Transverse colon (tissue), 4 donors: ENCODE measurements around the gene CPAMD8.

Experiments
- EP300 ChIP-seq: sonication (generic); formaldehyde crosslinking; IDR thresholded peaks from one replicate; pipeline ENCODE4 v1.6.1; 2017; ENCODE audit warnings: antibody characterized with exemption, low read depth
- POLR2A ChIP-seq: fragments of 450-650 bp; IDR thresholded peaks from one replicate; pipeline ENCODE4 v1.6.1; 2016; ENCODE audit warnings: antibody characterized with exemption, mild to moderate bottlenecking, moderate library complexity
- POLR2AphosphoS5 ChIP-seq, 3 donors: sonication (generic); formaldehyde crosslinking; IDR thresholded peaks; one replicate each; pipeline ENCODE4 v1.6.1; 2016; ENCODE audit warnings: antibody characterized with exemption in 3 of 3
- TF ChIP-seq, protein P1 (sequence below), 5 experiments: fragments of 200-600 bp in 3 of 5; fragments of 450-650 bp in 2 of 5; sonication (generic) in 3 of 5; IDR thresholded peaks; 1 replicate in 2 of 5; 2 replicates in 3 of 5; pipeline ENCODE4 v1.5.1; 2016 to 2017; ENCODE audit warnings: antibody characterized with exemption in 5 of 5, inconsistent platforms in 3 of 5, mild to moderate bottlenecking in 2 of 5, moderate library complexity in 1 of 5

DNA sequence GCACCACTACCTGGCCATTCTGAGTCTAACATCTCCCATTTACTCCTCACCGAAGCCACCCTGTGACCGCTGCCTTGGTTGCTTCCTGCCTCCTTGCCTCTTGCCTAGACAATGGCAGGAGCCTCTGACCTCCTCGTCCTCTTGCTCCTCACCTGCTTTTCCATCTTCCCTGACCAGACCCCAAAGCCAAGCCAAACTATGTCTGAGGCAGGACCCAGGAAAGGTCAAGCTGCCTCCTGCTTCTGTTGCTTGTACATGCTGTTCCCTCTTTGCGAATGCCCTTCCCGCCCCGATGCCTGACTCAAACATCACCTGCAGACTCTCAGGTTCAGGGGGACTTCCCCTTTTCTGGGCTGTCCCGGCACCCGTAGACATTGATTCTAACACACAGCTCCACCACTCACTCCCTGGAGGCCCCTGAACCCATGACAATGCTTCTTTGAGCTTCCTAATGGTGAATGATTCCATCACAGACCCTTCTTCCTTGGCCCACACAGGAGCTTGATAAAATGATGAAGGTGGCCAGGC lies 77.0 kb downstream of the CPAMD8 start:
- TF ChIP-seq, protein P1, sequence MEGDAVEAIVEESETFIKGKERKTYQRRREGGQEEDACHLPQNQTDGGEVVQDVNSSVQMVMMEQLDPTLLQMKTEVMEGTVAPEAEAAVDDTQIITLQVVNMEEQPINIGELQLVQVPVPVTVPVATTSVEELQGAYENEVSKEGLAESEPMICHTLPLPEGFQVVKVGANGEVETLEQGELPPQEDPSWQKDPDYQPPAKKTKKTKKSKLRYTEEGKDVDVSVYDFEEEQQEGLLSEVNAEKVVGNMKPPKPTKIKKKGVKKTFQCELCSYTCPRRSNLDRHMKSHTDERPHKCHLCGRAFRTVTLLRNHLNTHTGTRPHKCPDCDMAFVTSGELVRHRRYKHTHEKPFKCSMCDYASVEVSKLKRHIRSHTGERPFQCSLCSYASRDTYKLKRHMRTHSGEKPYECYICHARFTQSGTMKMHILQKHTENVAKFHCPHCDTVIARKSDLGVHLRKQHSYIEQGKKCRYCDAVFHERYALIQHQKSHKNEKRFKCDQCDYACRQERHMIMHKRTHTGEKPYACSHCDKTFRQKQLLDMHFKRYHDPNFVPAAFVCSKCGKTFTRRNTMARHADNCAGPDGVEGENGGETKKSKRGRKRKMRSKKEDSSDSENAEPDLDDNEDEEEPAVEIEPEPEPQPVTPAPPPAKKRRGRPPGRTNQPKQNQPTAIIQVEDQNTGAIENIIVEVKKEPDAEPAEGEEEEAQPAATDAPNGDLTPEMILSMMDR (IDR thresholded peaks at IDR 0.05), result no peak
- TF ChIP-seq POLR2A (no peak), POLR2AphosphoS5 (IDR thresholded peaks at IDR 0.05) (no peak), EP300 (no peak)
